Sigmoid colon (tissue), 7 donors: ENCODE data around the gene GPR55. TPM values are rescaled to one million over a fixed set of nuclear protein-coding genes. Genes with fewer than 3 reads are reported as not detected.
A peak's percentile ranks its signal among the peaks of the same experiment; 100 is the strongest.

Experiments used
- DNase-seq: peaks from one replicate; pipeline ENCODE4 v3.0.0-alpha.2; 2019
- H3K27ac ChIP-seq, 4 donors: fragments of 200-600 bp; sonication (generic); one replicate each; pipeline ENCODE4 v1.5.1; 2016 to 2019; ENCODE audit warnings: mild to moderate bottlenecking in 1 of 4
- H3K27me3 ChIP-seq, 3 donors: fragments of 200-600 bp; sonication (generic); one replicate each; pipeline ENCODE4 v1.5.1; 2019; ENCODE audit warnings: mild to moderate bottlenecking in 1 of 3
- H3K36me3 ChIP-seq, 4 donors: fragments of 200-600 bp; sonication (generic); one replicate each; pipeline ENCODE4 v1.5.1; 2016 to 2019
- H3K4me1 ChIP-seq, 4 donors: fragments of 200-600 bp; sonication (generic); one replicate each; pipeline ENCODE4 v1.5.1; 2017 to 2019
- H3K4me3 ChIP-seq, 4 donors: fragments of 200-600 bp; sonication (generic); one replicate each; pipeline ENCODE4 v1.5.1; 2017 to 2019; ENCODE audit warnings: mild to moderate bottlenecking in 2 of 4, moderate library complexity in 1 of 4
- H3K9me3 ChIP-seq, 4 donors: fragments of 200-600 bp in 3 of 4; sonication (generic) in 3 of 4; one replicate each; pipeline versions ENCODE4 v1.5.1 to v1.6.1; 2013 to 2019
- EP300 ChIP-seq, 4 donors: sonication (generic); formaldehyde crosslinking; IDR thresholded peaks; one replicate each; pipeline ENCODE4 v1.6.1; 2017; ENCODE audit warnings: antibody characterized with exemption in 4 of 4
- POLR2A ChIP-seq, 2 donors: fragments of 450-650 bp; IDR thresholded peaks; one replicate each; pipeline ENCODE4 v1.6.1; 2016; ENCODE audit warnings: antibody characterized with exemption in 2 of 2, mild to moderate bottlenecking in 2 of 2, moderate library complexity in 2 of 2
- POLR2AphosphoS5 ChIP-seq, 4 donors: sonication (generic); formaldehyde crosslinking; IDR thresholded peaks; one replicate each; pipeline ENCODE4 v1.6.1; 2017; ENCODE audit warnings: antibody characterized with exemption in 4 of 4
- WGBS, 2 donors: extraction: QIAGEN DNeasy Blood & Tissue Kit; methylation state at CpG; one replicate each; pipeline ENCODE4 v1.1.7; 2013; 5-methylcytosine and 5-hydroxymethylcytosine counted together
- intact Hi-C: fragments of 100-400 bp; cut with DNase I; formaldehyde crosslinking; loops from one replicate; pipeline ENCODE4 v1.15.1; 2023
- polyA plus RNA-seq, 3 donors: library from polyadenylated mRNA; stranded (reverse); fragments of 200-250 nt; gene quantifications; one replicate each; pipeline ENCODE4 v1.2.3, GENCODE V29; 2013
- total RNA-seq, 4 donors: library from RNA; depleted of rRNA; stranded (reverse); fragments of >200 nt; gene quantifications; one replicate each; pipeline ENCODE4 v1.1.0, GENCODE V29; 2016
- TF ChIP-seq, protein P1 (sequence below), 4 experiments: fragments of 450-650 bp in 3 of 4; fragments of 200-600 bp in 1 of 4; IDR thresholded peaks; one replicate each; pipeline ENCODE4 v1.5.1; 2016 to 2019; ENCODE audit warnings: antibody characterized with exemption in 4 of 4, mild to moderate bottlenecking in 3 of 4, moderate library complexity in 2 of 4
- donor health status: healthy with polysubstance abuse.
- donor health status: Bipolar disorder and iron deficiency.
- donor health status: healthy.

The GPR55 gene
- total and polyA plus RNA-seq, 7 donors = 0.23 to 1.4 TPM; not detected in 5

DNA sequence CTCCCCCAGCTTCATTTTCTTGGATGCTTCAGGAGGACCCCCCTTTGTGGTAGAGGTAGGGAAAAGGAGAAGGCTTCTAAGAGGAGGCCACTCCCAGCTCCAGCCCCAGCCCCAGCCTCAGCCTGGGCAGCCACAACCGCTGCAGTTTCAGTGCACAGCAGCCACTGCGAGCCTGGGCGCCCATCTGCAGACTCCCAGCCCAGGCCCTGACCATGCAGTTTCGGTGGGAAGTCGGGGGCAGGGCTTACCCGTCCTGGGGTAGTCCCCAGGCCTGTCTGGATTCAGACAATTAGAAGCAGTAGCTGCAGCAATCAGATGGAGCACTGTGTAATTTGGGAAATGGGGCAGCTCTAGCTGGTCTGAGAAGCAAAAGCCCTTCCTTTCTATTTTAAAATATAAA, 31.7 kb downstream of the GPR55 start:
- no peaks in the 10 kb centered on the region for H3K36me3 ChIP-seq
- intact Hi-C loops = no loop called here
- H3K27ac ChIP-seq = no peak overlapping the region
- no peak for TF ChIP-seq POLR2A (IDR thresholded peaks at IDR 0.05)
- TF ChIP-seq POLR2AphosphoS5 (IDR thresholded peaks at IDR 0.05) = no peak
- no peak for TF ChIP-seq EP300 (IDR thresholded peaks at IDR 0.05)
- TF ChIP-seq, protein P1, sequence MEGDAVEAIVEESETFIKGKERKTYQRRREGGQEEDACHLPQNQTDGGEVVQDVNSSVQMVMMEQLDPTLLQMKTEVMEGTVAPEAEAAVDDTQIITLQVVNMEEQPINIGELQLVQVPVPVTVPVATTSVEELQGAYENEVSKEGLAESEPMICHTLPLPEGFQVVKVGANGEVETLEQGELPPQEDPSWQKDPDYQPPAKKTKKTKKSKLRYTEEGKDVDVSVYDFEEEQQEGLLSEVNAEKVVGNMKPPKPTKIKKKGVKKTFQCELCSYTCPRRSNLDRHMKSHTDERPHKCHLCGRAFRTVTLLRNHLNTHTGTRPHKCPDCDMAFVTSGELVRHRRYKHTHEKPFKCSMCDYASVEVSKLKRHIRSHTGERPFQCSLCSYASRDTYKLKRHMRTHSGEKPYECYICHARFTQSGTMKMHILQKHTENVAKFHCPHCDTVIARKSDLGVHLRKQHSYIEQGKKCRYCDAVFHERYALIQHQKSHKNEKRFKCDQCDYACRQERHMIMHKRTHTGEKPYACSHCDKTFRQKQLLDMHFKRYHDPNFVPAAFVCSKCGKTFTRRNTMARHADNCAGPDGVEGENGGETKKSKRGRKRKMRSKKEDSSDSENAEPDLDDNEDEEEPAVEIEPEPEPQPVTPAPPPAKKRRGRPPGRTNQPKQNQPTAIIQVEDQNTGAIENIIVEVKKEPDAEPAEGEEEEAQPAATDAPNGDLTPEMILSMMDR (IDR thresholded peaks at IDR 0.05) = no peak
- no peaks in the 10 kb centered on the region for H3K4me1 ChIP-seq
- H3K27me3 ChIP-seq = no peaks in the 10 kb centered on the region
- H3K9me3 ChIP-seq = no peaks in the 10 kb centered on the region
- WGBS, 2 donors = 45 to 58% methylated on average over 6 of the region's 6 CpGs
- DNase-seq = peak; percentile 25
- no peak overlapping the region for H3K4me3 ChIP-seq

DNA sequence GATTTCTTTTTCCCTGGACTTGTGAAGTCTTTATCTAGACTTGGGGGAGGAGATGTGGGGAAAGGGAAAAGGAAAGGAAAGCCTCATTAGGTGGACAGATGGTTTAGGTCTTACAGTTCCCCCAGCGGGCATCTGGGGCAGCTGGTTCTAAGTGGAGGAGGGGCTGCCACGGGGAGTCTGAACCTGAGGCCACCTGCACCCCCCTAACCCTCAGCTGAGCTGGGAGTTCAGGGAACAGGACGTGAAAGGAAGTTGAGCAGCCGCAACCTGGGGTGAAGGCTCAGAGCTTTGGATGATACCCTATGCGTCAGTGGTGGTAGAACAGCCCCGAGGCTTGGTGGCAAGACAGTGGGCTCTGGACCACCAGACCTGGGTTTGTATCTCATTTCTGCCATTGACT, 33.5 kb downstream of the GPR55 start:
- intact Hi-C loops = no loop called here
- H3K27ac ChIP-seq = no peak overlapping the region
- no peaks in the 10 kb centered on the region for H3K9me3 ChIP-seq
- no peak for DNase-seq
- no peaks in the 10 kb centered on the region for H3K36me3 ChIP-seq
- H3K27me3 ChIP-seq = no peaks in the 10 kb centered on the region
- 54 to 80% methylated on average over 6 of the region's 6 CpGs for WGBS, 2 donors
- H3K4me1 ChIP-seq = no peaks in the 10 kb centered on the region
- TF ChIP-seq, protein P1 (IDR thresholded peaks at IDR 0.05) = no peak
- TF ChIP-seq POLR2AphosphoS5 (IDR thresholded peaks at IDR 0.05) = no peak
- no peak for TF ChIP-seq EP300 (IDR thresholded peaks at IDR 0.05)
- no peak overlapping the region for H3K4me3 ChIP-seq

DNA sequence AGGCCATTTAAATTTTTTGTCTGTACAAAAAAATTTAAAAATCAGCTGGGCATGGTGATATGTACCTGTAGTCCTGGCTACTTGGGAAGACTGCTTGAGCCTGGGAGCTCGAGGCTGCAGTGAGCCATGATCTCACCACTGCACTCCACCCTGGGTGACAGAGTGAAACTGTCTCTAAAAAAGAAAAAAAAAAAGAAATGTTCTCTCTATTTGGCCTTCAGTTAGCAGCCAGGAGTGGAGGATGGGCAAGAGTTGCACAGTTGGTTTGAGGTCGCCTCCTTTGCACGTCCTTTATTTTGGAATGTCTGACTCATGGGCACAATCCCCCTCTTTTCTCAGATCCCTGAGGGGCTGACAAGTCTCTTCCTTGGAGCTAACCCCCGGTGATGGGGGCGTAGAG, 34.0 kb downstream of the GPR55 start:
- Histone ChIP-seq H3K9me3 (no peaks in the 10 kb centered on the region), H3K4me1 (no peaks in the 10 kb centered on the region), H3K4me3 (no peak overlapping the region), H3K27ac (no peak overlapping the region), H3K27me3 (no peaks in the 10 kb centered on the region), H3K36me3 (no peaks in the 10 kb centered on the region)
- 62 to 70% methylated on average over 5 of the region's 5 CpGs for WGBS, 2 donors
- intact Hi-C loops = no loop called here
- TF ChIP-seq EP300 (IDR thresholded peaks at IDR 0.05) (no peak), POLR2A (IDR thresholded peaks at IDR 0.05) (no peak)
- TF ChIP-seq, protein P1 (IDR thresholded peaks at IDR 0.05) = no peak
- DNase-seq = no peak

DNA sequence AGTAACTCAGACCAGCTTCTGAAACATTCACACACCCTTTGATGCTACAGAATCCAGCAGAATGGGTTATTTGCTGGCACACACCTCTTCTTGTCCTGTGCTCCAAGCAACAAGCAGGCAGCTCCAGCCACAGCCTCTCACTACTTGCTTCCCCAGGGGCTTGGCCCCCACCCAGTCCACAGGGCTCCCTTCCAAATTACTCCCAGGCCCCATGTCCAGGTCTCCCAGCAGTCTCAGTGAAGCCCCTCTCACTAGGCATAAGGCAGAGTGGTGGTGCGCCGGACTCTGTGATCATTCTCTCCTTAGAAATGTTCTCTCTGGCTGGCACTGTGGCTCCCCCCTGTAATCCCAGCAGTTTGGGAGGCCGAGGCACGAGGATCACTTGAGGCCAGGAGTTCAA, 34.4 kb downstream of the GPR55 start:
- Histone ChIP-seq H3K27me3 (no peaks in the 10 kb centered on the region), H3K36me3 (no peaks in the 10 kb centered on the region), H3K27ac (no peak overlapping the region), H3K4me1 (no peaks in the 10 kb centered on the region), H3K4me3 (no peak overlapping the region), H3K9me3 (no peaks in the 10 kb centered on the region)
- TF ChIP-seq POLR2A (IDR thresholded peaks at IDR 0.05) = no peak
- TF ChIP-seq EP300 (IDR thresholded peaks at IDR 0.05) = no peak
- no peak for TF ChIP-seq POLR2AphosphoS5 (IDR thresholded peaks at IDR 0.05)
- TF ChIP-seq, protein P1 (IDR thresholded peaks at IDR 0.05) = no peak
- DNase-seq = no peak
- 94 to 96% methylated on average over 4 of the region's 4 CpGs for WGBS, 2 donors
- intact Hi-C loops = no loop called here

DNA sequence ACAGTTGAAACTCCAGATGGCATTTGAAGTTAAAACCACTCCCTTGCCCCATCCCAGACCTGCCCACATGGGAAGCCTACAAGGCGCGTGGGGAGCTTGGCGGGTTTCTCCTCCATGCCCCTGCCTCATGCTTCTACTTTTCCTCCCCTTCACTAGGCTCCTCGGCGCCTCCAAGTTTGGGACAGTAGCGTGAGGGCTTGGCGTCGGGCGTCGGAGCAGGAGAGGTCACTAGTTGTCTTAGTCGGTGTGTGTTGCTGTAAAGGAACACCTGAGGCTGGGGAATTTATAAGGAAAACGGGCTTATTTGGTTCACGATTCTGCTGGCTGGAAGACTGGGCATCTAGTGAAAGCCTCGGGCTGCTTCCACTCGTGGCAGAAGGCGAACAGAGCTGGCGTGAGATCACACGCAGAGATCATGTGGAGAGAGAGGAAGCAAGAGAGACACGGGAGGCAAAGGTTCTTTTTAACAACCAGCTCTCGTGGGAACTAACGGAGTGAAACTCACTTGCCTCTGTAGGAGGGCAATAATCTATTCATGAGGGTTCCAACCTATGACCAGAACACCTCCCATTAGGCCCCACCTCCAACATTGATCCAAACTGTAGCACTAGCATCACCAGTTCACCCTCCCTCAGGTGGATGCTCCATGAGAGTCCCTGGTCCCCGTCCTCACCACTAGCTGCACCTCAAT, 35.0 kb downstream of the GPR55 start:
- Histone ChIP-seq H3K36me3 (no peaks in the 10 kb centered on the region), H3K9me3 (no peaks in the 10 kb centered on the region), H3K4me1 (no peaks in the 10 kb centered on the region), H3K4me3 (no peak overlapping the region), H3K27me3 (no peaks in the 10 kb centered on the region), H3K27ac (no peak overlapping the region)
- WGBS, 2 donors = 81 to 88% methylated on average over 22 of the region's 22 CpGs
- TF ChIP-seq POLR2A (IDR thresholded peaks at IDR 0.05) (no peak), POLR2AphosphoS5 (IDR thresholded peaks at IDR 0.05) (no peak), EP300 (IDR thresholded peaks at IDR 0.05) (no peak)
- intact Hi-C loops = no loop called here
- DNase-seq = no peak
